Measurements from ENCODE around the gene GLDN. TPM values are rescaled to one million over a fixed set of nuclear protein-coding genes. Genes with fewer than 3 reads are reported as not detected.

GLDN gene
- total and polyA plus RNA-seq, 10 of the 15 experiments (the other 5 are each of a cell fraction or from before 2014, with no cell fraction given): 0.13 TPM; not detected in 9

GRCh38 chr15:51443282-51443914, 101.9 kb downstream of the GLDN start:
- SMC1A ChIA-PET (ENCODE audit: uncharacterized antibody, unreplicated experiment): no interaction called here
- no TSS peak for BruUV-seq (replicated peaks)
- Histone ChIP-seq H3K79me2 (ENCODE audit: control insufficient read depth, insufficient read depth, low read length) (no peaks in the 10 kb centered on the region), H3K27ac (ENCODE audit: control insufficient read depth, insufficient read depth) (no peak overlapping the region), H2AFZ (ENCODE audit: control insufficient read depth, low read depth, low read length) (no peak overlapping the region), H3K9me3 (replicated peaks; ENCODE audit: control insufficient read depth, insufficient read depth, low read length) (no peaks in the 10 kb centered on the region; the same call in 2 of the 3 replicates), H3K4me1 (ENCODE audit: control insufficient read depth, insufficient read depth, low read length) (no peaks in the 10 kb centered on the region), H3K9ac (ENCODE audit: control insufficient read depth, insufficient read depth, low read length) (no peak overlapping the region), H3K4me2 (ENCODE audit: control insufficient read depth, insufficient read depth) (no peak overlapping the region), H3K27me3 (replicated peaks in 1 of 2; ENCODE audit: control insufficient read depth in 2 of 2, insufficient read depth in 2 of 2, low read length in 1 of 2) (no peaks in the 10 kb centered on the region), H3K36me3 (ENCODE audit: control insufficient read depth in 2 of 2, insufficient read depth in 2 of 2, low read length in 1 of 2) (no peaks in the 10 kb centered on the region), H4K20me1 (ENCODE audit: control insufficient read depth, insufficient read depth) (no peaks in the 10 kb centered on the region), H3K4me3 (no peak overlapping the region)
- RAD21 ChIA-PET (ENCODE audit: unreplicated experiment): no interaction called here
- ATAC-seq (no peak; the same call in 2 of the 3 replicates), DNase-seq (ENCODE audit: low read depth, low spot score) (no peak), FAIRE-seq (no peak)
- no peak for TF ChIP-seq ATF2 (IDR thresholded peaks at IDR 0.05; ENCODE audit: low read length)
- intact Hi-C loops (cut with micrococcal nuclease; ENCODE audit: unreplicated experiment): no loop called here
- POLR2A ChIA-PET: no interaction called here
- in situ Hi-C loops (cut with MboI): no loop called here
- 98% methylated on average over 4 of the region's 4 CpGs for WGBS (ENCODE audit: insufficient coverage, insufficient replicate concordance, low lambda C conversion rate, missing lambda C conversion rate)
- CTCF ChIA-PET: no interaction called here

- no peaks in the 10 kb centered on the region for H3K79me2 ChIP-seq (ENCODE audit: control insufficient read depth, insufficient read depth, low read length)
- no peaks in the 10 kb centered on the region for H4K20me1 ChIP-seq (ENCODE audit: control insufficient read depth, insufficient read depth)
- H2AFZ ChIP-seq (ENCODE audit: control insufficient read depth, low read depth, low read length): no peak overlapping the region
- 100% methylated on average over 1 of the region's 1 CpG for WGBS (ENCODE audit: insufficient coverage, insufficient replicate concordance, low lambda C conversion rate, missing lambda C conversion rate)
- no peak overlapping the region for H3K9ac ChIP-seq (ENCODE audit: control insufficient read depth, insufficient read depth, low read length)
- H3K27me3 ChIP-seq (replicated peaks in 1 of 2; ENCODE audit: control insufficient read depth in 2 of 2, insufficient read depth in 2 of 2, low read length in 1 of 2): no peaks in the 10 kb centered on the region
- ChIA-PET POLR2A (no interaction called here), RAD21 (ENCODE audit: unreplicated experiment) (no interaction called here), SMC1A (ENCODE audit: uncharacterized antibody, unreplicated experiment) (no interaction called here), CTCF (no interaction called here)
- DNase-seq (ENCODE audit: low read depth, low spot score): no peak
- peak; percentile 76 for ATAC-seq
- no peaks in the 10 kb centered on the region; the same call in 2 of the 3 replicates for H3K9me3 ChIP-seq (replicated peaks; ENCODE audit: control insufficient read depth, insufficient read depth, low read length)
- intact Hi-C loops (cut with micrococcal nuclease; ENCODE audit: unreplicated experiment): no loop called here
- H3K36me3 ChIP-seq (ENCODE audit: control insufficient read depth in 2 of 2, insufficient read depth in 2 of 2, low read length in 1 of 2): no peaks in the 10 kb centered on the region
- TF ChIP-seq RELB (IDR thresholded peaks at IDR 0.05; ENCODE audit: low read depth): no peak
- peak; percentile 51; the same call in 1 of the 2 replicates for TF ChIP-seq ATF7 (IDR thresholded peaks at IDR 0.05; ENCODE audit: low read depth)
- TF ChIP-seq RAD51 (IDR thresholded peaks at IDR 0.05): no peak
- 0 out of 2 replicates have a peak, but pooled peaks have one; percentile 42 for TF ChIP-seq MTA2 (IDR thresholded peaks at IDR 0.05; ENCODE audit: low read depth)
- no peak for TF ChIP-seq BHLHE40 (IDR thresholded peaks at IDR 0.05; ENCODE audit: borderline replicate concordance in 1 of 2, low read depth in 2 of 2, low read length in 1 of 2)
- TF ChIP-seq GATAD2B (conservative IDR thresholded peaks at IDR 0.05; ENCODE audit: low read depth): no peak
- TF ChIP-seq DPF2 (IDR thresholded peaks at IDR 0.05): peak; percentile 38; the same call in 1 of the 2 replicates
- H3K4me1 ChIP-seq (ENCODE audit: control insufficient read depth, insufficient read depth, low read length): no peaks in the 10 kb centered on the region
- no peak overlapping the region for H3K4me3 ChIP-seq
- no TSS peak for BruUV-seq (replicated peaks)
- in situ Hi-C loops (cut with MboI): no loop called here
- H3K27ac ChIP-seq (ENCODE audit: control insufficient read depth, insufficient read depth): no peak overlapping the region
- no peak for FAIRE-seq
- H3K4me2 ChIP-seq (ENCODE audit: control insufficient read depth, insufficient read depth): no peak overlapping the region
These were observed 102.7 kb downstream of the GLDN start for GRCh38 chr15:51444112-51444511.
